GM12878 (cell line): Measurements from ENCODE around the gene NCAM2. TPM values are rescaled to one million over a fixed set of nuclear protein-coding genes. Genes with fewer than 3 reads are reported as not detected.

ENCODE experiments used
- ATAC-seq: fragments of 200-7000 bp; cut with Tn5 transposase; 3 replicates; pipeline ENCODE4 v1.9.1; 2020; ENCODE audit warnings: mild to moderate bottlenecking, moderate library complexity
- BruUV-seq: library from RNA; stranded (reverse); fragments of 400-500 nt; replicated peaks from 2 replicates; lab custom pipeline; 2021; lab: Mats Ljungman, UMichigan
- CTCF ChIA-PET: fragments of 300-600 bp; sonication (Branson Sonifier 250); formaldehyde crosslinking; extraction: SDS; loops from one replicate; lab custom pipeline; 2021; ENCODE audit warnings: inconsistent platforms; lab: Yijun Ruan, JAX
- POLR2A ChIA-PET: fragments of 350-600 bp; formaldehyde crosslinking; extraction: SDS; loops from one replicate; lab custom pipeline; 2021; ENCODE audit warnings: inconsistent platforms; lab: Charles Lee
- RAD21 ChIA-PET: fragments of 300-600 bp; sonication (Branson Sonifier 250); formaldehyde crosslinking; loops from one replicate; lab custom pipeline; 2023; ENCODE audit warnings: antibody characterized with exemption; ENCODE audit not compliant: unreplicated experiment; lab: Charles Lee
- SMC1A ChIA-PET: fragments of 300-600 bp; sonication (Branson Sonifier 250); formaldehyde crosslinking; loops from one replicate; lab custom pipeline; 2023; ENCODE audit not compliant: unreplicated experiment, uncharacterized antibody; lab: Charles Lee
- DNase-seq: peaks from one replicate; pipeline ENCODE4 v3.0.0-alpha.2; 2011; ENCODE audit warnings: low read depth, low spot score
- FAIRE-seq: peaks from 3 replicates; lab custom pipeline; 2011; peaks lifted over from hg19 to GRCh38; lab: Jason Lieb, UNC
- H2AFZ ChIP-seq: 2 replicates; pipeline ENCODE4 v1.6.0; 2011; ENCODE audit warnings: low read depth, low read length, control low read depth; ENCODE audit not compliant: control insufficient read depth
- H3K27ac ChIP-seq: 2 replicates; pipeline ENCODE4 v1.5.1; 2011; ENCODE audit warnings: control low read depth; ENCODE audit not compliant: control insufficient read depth, insufficient read depth
- H3K27me3 ChIP-seq, 2 experiments: replicated peaks in 1 of 2; 2 replicates each; pipeline versions ENCODE4 v1.6.0 to v1.6.1; 2011; ENCODE audit warnings: low read length in 1 of 2; ENCODE audit not compliant: control insufficient read depth in 2 of 2, insufficient read depth in 2 of 2
- H3K36me3 ChIP-seq, 2 experiments: 2 replicates each; pipeline ENCODE4 v1.5.1; 2011; ENCODE audit warnings: low read length in 1 of 2; ENCODE audit not compliant: control insufficient read depth in 2 of 2, insufficient read depth in 2 of 2
- H3K4me1 ChIP-seq: 2 replicates; pipeline ENCODE4 v1.6.1; 2011; ENCODE audit warnings: mild to moderate bottlenecking, low read length, moderate library complexity, mixed read lengths; ENCODE audit not compliant: control insufficient read depth, insufficient read depth
- H3K4me2 ChIP-seq: 2 replicates; pipeline ENCODE4 v1.6.0; 2011; ENCODE audit warnings: control low read depth; ENCODE audit not compliant: control insufficient read depth, insufficient read depth
- H3K4me3 ChIP-seq: fragments of 200-600 bp; sonication (generic); 2 replicates; pipeline ENCODE4 v1.5.1; 2016
- H3K79me2 ChIP-seq: 2 replicates; pipeline ENCODE4 v1.6.0; 2011; ENCODE audit warnings: low read length; ENCODE audit not compliant: control insufficient read depth, insufficient read depth
- H3K9ac ChIP-seq: 2 replicates; pipeline ENCODE4 v1.8.0; 2011; ENCODE audit warnings: low read length, control low read depth, mixed read lengths; ENCODE audit not compliant: control insufficient read depth, insufficient read depth
- H3K9me3 ChIP-seq: replicated peaks from 3 replicates; pipeline ENCODE4 v1.5.1; 2011; ENCODE audit warnings: mild to moderate bottlenecking, low read length; ENCODE audit not compliant: control insufficient read depth, insufficient read depth
- H4K20me1 ChIP-seq: 2 replicates; pipeline ENCODE4 v1.6.0; 2011; ENCODE audit not compliant: control insufficient read depth, insufficient read depth
- ESRRA ChIP-seq: IDR thresholded peaks from 2 replicates; pipeline ENCODE4 v1.6.1; 2012; ENCODE audit warnings: mild to moderate bottlenecking, low read length, improper control_type of control experiment
- FOXM1 ChIP-seq: IDR thresholded peaks from 2 replicates; pipeline ENCODE4 v1.6.1; 2012; ENCODE audit warnings: low read depth, mild to moderate bottlenecking, inconsistent platforms, low read length, moderate library complexity
- MTA2 ChIP-seq: fragments of 450-650 bp; IDR thresholded peaks from 2 replicates; pipeline ENCODE4 v1.6.1; 2016; ENCODE audit warnings: low read depth, mild to moderate bottlenecking, moderate library complexity
- POLR2AphosphoS5 ChIP-seq: IDR thresholded peaks from 2 replicates; pipeline ENCODE4 v1.6.1; 2011; ENCODE audit warnings: mild to moderate bottlenecking, low read length, inconsistent platforms
- RFX5 ChIP-seq: IDR thresholded peaks from 2 replicates; pipeline ENCODE4 v1.6.1; 2011; ENCODE audit warnings: low read depth, low read length, improper control_type of control experiment
- SPI1 ChIP-seq: IDR thresholded peaks from 2 replicates; pipeline ENCODE4 v1.6.1; 2011; ENCODE audit warnings: low read depth, mild to moderate bottlenecking, low read length, moderate library complexity, borderline replicate concordance; ENCODE audit not compliant: insufficient read depth
- TBL1XR1 ChIP-seq: IDR thresholded peaks from 2 replicates; pipeline ENCODE4 v1.6.1; 2012; ENCODE audit warnings: low read depth, low read length, improper control_type of control experiment
- ZBTB33 ChIP-seq: fragments of 450-650 bp; IDR thresholded peaks from 2 replicates; pipeline ENCODE4 v1.6.1; 2017; ENCODE audit warnings: mild to moderate bottlenecking
- ZSCAN29 ChIP-seq: fragments of 450-650 bp; IDR thresholded peaks from 2 replicates; pipeline ENCODE4 v1.6.1; 2017; ENCODE audit warnings: mild to moderate bottlenecking, moderate library complexity
- ZZZ3 ChIP-seq: IDR thresholded peaks from 2 replicates; pipeline ENCODE4 v1.6.1; 2011; ENCODE audit warnings: low read depth; ENCODE audit not compliant: control insufficient read depth, insufficient read length
- WGBS: methylation state at CpG from one replicate; pipeline ENCODE4 v1.1.6; 2016; ENCODE audit warnings: low lambda C conversion rate; ENCODE audit not compliant: insufficient replicate concordance, insufficient coverage; ENCODE audit errors: missing lambda C conversion rate; 5-methylcytosine and 5-hydroxymethylcytosine counted together
- in situ Hi-C: fragments of 300-500 bp; cut with MboI; formaldehyde crosslinking; loops from 9 replicates; pipeline ENCODE4 v1.14.3; 2018; ENCODE audit warnings: mixed read lengths
- intact Hi-C: fragments of 100-400 bp; cut with micrococcal nuclease; formaldehyde crosslinking; loops from one replicate; pipeline ENCODE4 v1.14.2; 2022; ENCODE audit not compliant: unreplicated experiment
- polyA plus RNA-seq, 11 experiments: library from polyadenylated mRNA; depleted of rRNA in 4 of 11; unstranded in 6 of 11; stranded (reverse) in 5 of 11; fragments of >200 nt; fragmentation: Nextera tagmentation in 4 of 11; fragmentation: Illumina TruSeq in 1 of 11; extraction: Ambion mirVana in 4 of 11; extraction: Trizol in 1 of 11; gene quantifications; 1 replicate in 1 of 11; 2 replicates in 10 of 11; pipeline versions ENCODE4 v1.2.1 to v1.2.3, GENCODE V29; 2011 to 2016; ENCODE audit warnings: inconsistent platforms in 2 of 11, missing spikeins in 2 of 11, low read depth in 1 of 11
- total RNA-seq, 4 experiments: library from RNA; depleted of rRNA in 3 of 4; stranded (reverse); fragments of >200 nt in 3 of 4; fragmentation: Illumina TruSeq in 1 of 4; extraction: Trizol in 1 of 4; gene quantifications; 2 replicates each; pipeline versions ENCODE4 v1.2.1 to v1.2.3, GENCODE V29; 2013 to 2021
- TF ChIP-seq, protein P1 (sequence below), 3 experiments: IDR thresholded peaks in 2 of 3; conservative IDR thresholded peaks in 1 of 3; 2 replicates each; pipeline ENCODE4 v1.5.1; 2011; ENCODE audit warnings: low read depth in 3 of 3, low read length in 3 of 3, mild to moderate bottlenecking in 3 of 3, control low read depth in 2 of 3, moderate library complexity in 2 of 3, inconsistent platforms in 1 of 3, mixed read lengths in 1 of 3; ENCODE audit not compliant: control insufficient read depth in 2 of 3, insufficient read depth in 1 of 3; ENCODE audit errors: extremely low read depth in 1 of 3

Gene NCAM2
- total and polyA plus RNA-seq, 10 of the 15 experiments (the other 5 are each of a cell fraction or from before 2014, with no cell fraction given): 0.23 to 0.27 TPM; not detected in 8

- in situ Hi-C loops: no loop called here
- intact Hi-C loops: no loop called here
- H3K4me3 ChIP-seq: no peak overlapping the region
- 11% methylated on average over 4 of the region's 4 CpGs for WGBS
- no peak overlapping the region for H3K9ac ChIP-seq
- FAIRE-seq (no peak), DNase-seq (no peak), ATAC-seq (no peak)
- no peak overlapping the region for H3K4me2 ChIP-seq
- no TSS peak for BruUV-seq
- H3K4me1 ChIP-seq: no peaks in the 10 kb centered on the region
- H3K27me3 ChIP-seq: no peaks in the 10 kb centered on the region
- ChIA-PET CTCF (no interaction called here), SMC1A (no interaction called here), RAD21 (no interaction called here), POLR2A (no interaction called here)
- H3K27ac ChIP-seq: no peak overlapping the region
- TF ChIP-seq RFX5 (no peak), MTA2 (no peak), SPI1 (no peak), ZBTB33 (no peak), POLR2AphosphoS5 (no peak), ZZZ3 (no peak), TBL1XR1 (no peak), ZSCAN29 (no peak), ESRRA (no peak), FOXM1 (no peak)
- TF ChIP-seq, protein P1, sequence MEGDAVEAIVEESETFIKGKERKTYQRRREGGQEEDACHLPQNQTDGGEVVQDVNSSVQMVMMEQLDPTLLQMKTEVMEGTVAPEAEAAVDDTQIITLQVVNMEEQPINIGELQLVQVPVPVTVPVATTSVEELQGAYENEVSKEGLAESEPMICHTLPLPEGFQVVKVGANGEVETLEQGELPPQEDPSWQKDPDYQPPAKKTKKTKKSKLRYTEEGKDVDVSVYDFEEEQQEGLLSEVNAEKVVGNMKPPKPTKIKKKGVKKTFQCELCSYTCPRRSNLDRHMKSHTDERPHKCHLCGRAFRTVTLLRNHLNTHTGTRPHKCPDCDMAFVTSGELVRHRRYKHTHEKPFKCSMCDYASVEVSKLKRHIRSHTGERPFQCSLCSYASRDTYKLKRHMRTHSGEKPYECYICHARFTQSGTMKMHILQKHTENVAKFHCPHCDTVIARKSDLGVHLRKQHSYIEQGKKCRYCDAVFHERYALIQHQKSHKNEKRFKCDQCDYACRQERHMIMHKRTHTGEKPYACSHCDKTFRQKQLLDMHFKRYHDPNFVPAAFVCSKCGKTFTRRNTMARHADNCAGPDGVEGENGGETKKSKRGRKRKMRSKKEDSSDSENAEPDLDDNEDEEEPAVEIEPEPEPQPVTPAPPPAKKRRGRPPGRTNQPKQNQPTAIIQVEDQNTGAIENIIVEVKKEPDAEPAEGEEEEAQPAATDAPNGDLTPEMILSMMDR (IDR thresholded peaks at IDR 0.05 in 2 of 3, conservative IDR thresholded peaks at IDR 0.05 in 1 of 3; ENCODE audit: control insufficient read depth in 2 of 3, extremely low read depth in 1 of 3, insufficient read depth in 1 of 3, low read depth in 3 of 3, low read length in 3 of 3): no peak
- no peak overlapping the region for H2AFZ ChIP-seq
- no peaks in the 10 kb centered on the region for H3K9me3 ChIP-seq
- no peaks in the 10 kb centered on the region for H3K79me2 ChIP-seq
- H4K20me1 ChIP-seq: no peaks in the 10 kb centered on the region
- no peaks in the 10 kb centered on the region for H3K36me3 ChIP-seq
Observed at GRCh38 chr21:21184771-21185528, 186.7 kb downstream of the NCAM2 start.
